WTC11 (cell line): ENCODE data around the gene DDIT4. TPM values are rescaled to one million over a fixed set of nuclear protein-coding genes. Genes with fewer than 3 reads are reported as not detected.

Experiments used
- ATAC-seq: fragments of 200-7000 bp; cut with Tn5 transposase; 2 replicates; pipeline ENCODE4 v1.10.0; 2021; ENCODE audit warnings: mild to moderate bottlenecking, moderate library complexity
- CTCF ChIA-PET: fragments of 300-600 bp; sonication (Branson Sonifier 250); formaldehyde crosslinking; loops from one replicate; lab custom pipeline; 2021; ENCODE audit warnings: antibody characterized with exemption; lab: Charles Lee
- POLR2A ChIA-PET: fragments of 350-600 bp; sonication (Branson Sonifier 250); formaldehyde crosslinking; loops from one replicate; lab custom pipeline; 2021; ENCODE audit warnings: antibody characterized with exemption; lab: Charles Lee
- DNase-seq: peaks from one replicate; pipeline ENCODE4 v3.0.0; 2021; ENCODE audit warnings: low spot score
- H3K27ac Mint-ChIP-seq: 2 replicates; pipeline ENCODE4 v1.8.0; 2021; ENCODE audit warnings: mixed read lengths
- H3K27me3 Mint-ChIP-seq: 2 replicates; pipeline ENCODE4 v1.8.0; 2021; ENCODE audit warnings: low read depth, mild to moderate bottlenecking, moderate library complexity, mixed read lengths
- H3K36me3 Mint-ChIP-seq: 2 replicates; pipeline ENCODE4 v1.8.0; 2021; ENCODE audit warnings: mixed read lengths
- H3K4me1 Mint-ChIP-seq: 2 replicates; pipeline ENCODE4 v1.8.0; 2022; ENCODE audit warnings: mixed read lengths
- H3K4me3 Mint-ChIP-seq: 2 replicates; pipeline ENCODE4 v1.8.0; 2021; ENCODE audit warnings: mild to moderate bottlenecking, moderate library complexity, mixed read lengths
- H3K9me3 Mint-ChIP-seq: 2 replicates; pipeline ENCODE4 v1.8.0; 2021; ENCODE audit warnings: mixed read lengths
- AR ChIP-seq: fragments of 250-450 bp; sonication (Bioruptor Pico); IDR thresholded peaks from 2 replicates; pipeline ENCODE4 v1.9.0; 2021; ENCODE audit warnings: mild to moderate bottlenecking
- ATF1 ChIP-seq: sonication (generic); formaldehyde crosslinking; IDR thresholded peaks from 2 replicates; pipeline ENCODE4 v1.8.1; 2023; ENCODE audit warnings: mild to moderate bottlenecking, moderate library complexity, missing genetic modification reagents
- CREM ChIP-seq: sonication (generic); formaldehyde crosslinking; IDR thresholded peaks from 2 replicates; pipeline ENCODE4 v1.8.1; 2022; ENCODE audit warnings: mild to moderate bottlenecking, missing genetic modification reagents, moderate library complexity
- E2F4 ChIP-seq: sonication (generic); formaldehyde crosslinking; IDR thresholded peaks from 2 replicates; pipeline ENCODE4 v1.8.1; 2022; ENCODE audit warnings: low read depth, mild to moderate bottlenecking, moderate library complexity, missing genetic modification reagents, borderline replicate concordance
- EMX1 ChIP-seq: fragments of 250-450 bp; sonication (Bioruptor Pico); IDR thresholded peaks from 2 replicates; pipeline ENCODE4 v1.8.0; 2021; ENCODE audit warnings: mild to moderate bottlenecking
- FOXJ3 ChIP-seq: sonication (generic); formaldehyde crosslinking; IDR thresholded peaks from 2 replicates; pipeline ENCODE4 v1.9.0; 2021; ENCODE audit warnings: missing genetic modification reagents, mild to moderate bottlenecking, borderline replicate concordance
- MAX ChIP-seq: sonication (generic); formaldehyde crosslinking; IDR thresholded peaks from 2 replicates; pipeline ENCODE4 v1.8.0; 2022; ENCODE audit warnings: mild to moderate bottlenecking, missing genetic modification reagents
- MXD4 ChIP-seq: fragments of 250-450 bp; sonication (Bioruptor Pico); IDR thresholded peaks from 2 replicates; pipeline ENCODE4 v1.8.0; 2021; ENCODE audit warnings: mild to moderate bottlenecking, moderate library complexity, borderline replicate concordance
- NFE2L1 ChIP-seq: sonication (generic); formaldehyde crosslinking; IDR thresholded peaks from 2 replicates; pipeline ENCODE4 v1.8.1; 2023; ENCODE audit warnings: missing genetic modification reagents
- NR3C1 ChIP-seq: sonication (generic); formaldehyde crosslinking; conservative IDR thresholded peaks from 2 replicates; pipeline ENCODE4 v1.8.1; 2023; ENCODE audit warnings: low read depth, mild to moderate bottlenecking, missing genetic modification reagents
- SMAD4 ChIP-seq: sonication (generic); formaldehyde crosslinking; IDR thresholded peaks from 2 replicates; pipeline ENCODE4 v1.8.0; 2022; ENCODE audit warnings: mild to moderate bottlenecking, missing genetic modification reagents
- SOX15 ChIP-seq: fragments of 250-450 bp; sonication (Bioruptor Pico); IDR thresholded peaks from 2 replicates; pipeline ENCODE4 v1.9.0; 2021; ENCODE audit warnings: mild to moderate bottlenecking
- STAT6 ChIP-seq: sonication (generic); formaldehyde crosslinking; conservative IDR thresholded peaks from 2 replicates; pipeline ENCODE4 v1.8.1; 2023; ENCODE audit warnings: mild to moderate bottlenecking, low read depth, missing genetic modification reagents, moderate library complexity
- TEAD1 ChIP-seq: sonication (generic); formaldehyde crosslinking; IDR thresholded peaks from 2 replicates; pipeline ENCODE4 v1.8.0; 2022; ENCODE audit warnings: mild to moderate bottlenecking, missing genetic modification reagents
- ZNF512 ChIP-seq: sonication (generic); formaldehyde crosslinking; IDR thresholded peaks from 2 replicates; pipeline ENCODE4 v1.8.1; 2022; ENCODE audit warnings: missing genetic modification reagents, borderline replicate concordance
- total RNA-seq: library from RNA; stranded (reverse); gene quantifications from 3 replicates; pipeline ENCODE4 v1.2.3, GENCODE V29; 2021
- TF ChIP-seq, protein P1 (sequence below): fragments of 250-450 bp; sonication (Bioruptor Pico); conservative IDR thresholded peaks from 2 replicates; pipeline ENCODE4 v1.9.0; 2021; ENCODE audit warnings: mild to moderate bottlenecking
- TF ChIP-seq, protein P2 (sequence below): sonication (generic); formaldehyde crosslinking; IDR thresholded peaks from 2 replicates; pipeline ENCODE4 v1.8.1; 2022; ENCODE audit warnings: low read depth, missing genetic modification reagents, borderline replicate concordance

DDIT4 gene
- total RNA-seq, 1 experiment from 2014 or later, result 118 TPM

GRCh38 chr10:72234560-72235095 is 39.1 kb upstream of the DDIT4 start (continued):
- TF ChIP-seq STAT6 (CRISPR knock-in tag) (no peak), SMAD4 (CRISPR knock-in tag) (no peak)
- TF ChIP-seq, protein P1, sequence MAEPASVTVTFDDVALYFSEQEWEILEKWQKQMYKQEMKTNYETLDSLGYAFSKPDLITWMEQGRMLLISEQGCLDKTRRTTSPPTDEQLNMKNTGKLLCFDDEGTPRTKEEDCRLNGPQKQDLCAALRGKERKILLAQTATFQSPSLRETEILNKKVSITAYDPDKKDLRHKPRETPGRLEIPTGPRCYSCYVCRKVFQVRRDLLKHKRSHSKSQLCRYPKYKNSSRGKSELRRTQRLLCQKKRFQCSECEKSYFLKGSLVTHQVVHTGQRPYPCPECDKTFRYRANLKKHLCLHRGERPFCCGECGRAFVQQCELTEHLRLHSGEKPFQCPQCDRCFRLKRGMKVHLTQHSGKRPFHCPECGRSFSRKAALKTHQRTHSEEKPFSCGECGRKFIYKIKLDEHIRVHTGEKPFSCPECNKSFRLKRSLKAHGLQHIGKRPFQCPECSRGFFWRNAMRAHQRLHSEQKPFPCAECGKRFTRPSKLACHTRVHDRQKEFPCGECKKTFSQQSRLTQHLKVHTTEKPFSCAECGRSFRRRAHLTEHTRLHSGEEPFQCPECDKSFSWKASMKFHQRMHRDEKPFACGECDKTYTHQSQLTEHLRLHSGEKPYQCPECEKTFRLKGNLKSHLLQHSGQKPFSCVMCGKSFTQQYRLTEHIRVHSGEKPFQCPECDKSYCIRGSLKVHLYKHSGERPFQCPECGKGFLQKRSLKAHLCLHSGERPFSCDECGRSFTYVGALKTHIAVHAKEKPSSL (CRISPR knock-in tag), result no peak

DNA sequence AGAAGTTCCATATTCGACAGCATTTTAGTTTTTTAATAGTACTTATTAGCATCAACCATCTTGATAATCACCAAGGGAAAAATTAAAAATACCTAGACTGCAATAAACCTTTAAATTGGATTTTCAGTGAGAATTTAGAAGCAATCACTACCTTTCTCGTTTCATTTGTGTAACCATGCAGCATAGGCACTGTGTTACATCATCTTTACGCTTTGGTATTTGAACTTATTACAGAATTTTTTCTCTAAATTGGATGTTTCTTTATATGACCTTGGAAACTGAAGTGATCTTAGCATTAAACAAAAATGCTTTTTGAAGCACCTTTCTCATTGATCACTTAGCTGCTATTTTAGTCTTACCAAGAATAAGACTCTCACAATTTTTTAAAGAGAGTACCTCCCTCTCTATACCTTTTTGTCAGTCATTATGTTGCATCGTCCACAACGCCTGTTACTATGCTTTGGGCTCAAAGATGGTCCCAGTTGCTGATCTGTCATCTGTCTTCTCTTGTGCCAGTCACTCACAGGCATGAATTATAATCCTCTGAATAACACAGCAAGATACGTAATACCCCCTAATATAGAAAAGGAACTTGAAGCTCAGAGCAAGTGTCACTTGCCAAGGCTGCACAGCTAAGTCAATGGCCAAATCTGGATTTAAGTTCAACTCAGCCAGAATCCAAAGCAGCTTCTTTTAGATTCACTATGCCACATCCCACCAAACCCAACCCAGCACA is 38.0 kb upstream of the DDIT4 start:
- no peak for ATAC-seq
- Mint-ChIP-seq H3K4me1 (no peaks in the 10 kb centered on the region), H3K27me3 (no peaks in the 10 kb centered on the region), H3K9me3 (no peaks in the 10 kb centered on the region), H3K36me3 (peaks cover 25% of the 10 kb centered on the region), H3K4me3 (no peak overlapping the region), H3K27ac (peak overlapping the region; percentile 25; the same call in 1 of the 2 replicates)
- TF ChIP-seq EMX1 (no peak), SOX15 (no peak), FOXJ3 (CRISPR knock-in tag) (no peak), AR (CRISPR knock-in tag) (no peak), ZNF512 (CRISPR knock-in tag) (no peak), MAX (CRISPR knock-in tag) (no peak), MXD4 (CRISPR knock-in tag) (no peak), NR3C1 (CRISPR knock-in tag) (no peak), CREM (CRISPR knock-in tag) (no peak), TEAD1 (CRISPR knock-in tag) (no peak), E2F4 (CRISPR knock-in tag) (no peak), NFE2L1 (CRISPR knock-in tag) (no peak), ATF1 (no peak)
- TF ChIP-seq, protein P2, sequence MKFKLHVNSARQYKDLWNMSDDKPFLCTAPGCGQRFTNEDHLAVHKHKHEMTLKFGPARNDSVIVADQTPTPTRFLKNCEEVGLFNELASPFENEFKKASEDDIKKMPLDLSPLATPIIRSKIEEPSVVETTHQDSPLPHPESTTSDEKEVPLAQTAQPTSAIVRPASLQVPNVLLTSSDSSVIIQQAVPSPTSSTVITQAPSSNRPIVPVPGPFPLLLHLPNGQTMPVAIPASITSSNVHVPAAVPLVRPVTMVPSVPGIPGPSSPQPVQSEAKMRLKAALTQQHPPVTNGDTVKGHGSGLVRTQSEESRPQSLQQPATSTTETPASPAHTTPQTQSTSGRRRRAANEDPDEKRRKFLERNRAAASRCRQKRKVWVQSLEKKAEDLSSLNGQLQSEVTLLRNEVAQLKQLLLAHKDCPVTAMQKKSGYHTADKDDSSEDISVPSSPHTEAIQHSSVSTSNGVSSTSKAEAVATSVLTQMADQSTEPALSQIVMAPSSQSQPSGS (CRISPR knock-in tag), result no peak
- CTCF ChIA-PET, result interaction anchor here (1.2 kb wide), 1 partner anchor 22 kb away, joined by 3 read pairs; no protein-coding TSS in a partner anchor
- DNase-seq, result no peak
- POLR2A ChIA-PET, result interaction anchor here (0.5 to 1.5 kb wide), 2 partner anchors 19 to 38 kb away, joined by 3 to 4 read pairs; partner anchors contain the start of gene DDIT4
